GM06990 (cell line): Measurements from ENCODE around the gene MATN3.
A peak's percentile ranks its signal among the peaks of the same experiment; 100 is the strongest.

Source experiments
- DNase-seq: peaks from one replicate; pipeline ENCODE4 v3.0.0-alpha.2; 2011; ENCODE audit not compliant: insufficient read length; ENCODE audit errors: extremely low read depth
- H3K27me3 ChIP-seq: replicated peaks from 2 replicates; pipeline ENCODE4 v1.6.0; 2011; ENCODE audit warnings: low read length; ENCODE audit not compliant: control insufficient read depth, insufficient read depth
- H3K36me3 ChIP-seq: 2 replicates; pipeline ENCODE4 v1.5.1; 2011; ENCODE audit warnings: low read length; ENCODE audit not compliant: control insufficient read depth, insufficient read depth
- H3K4me3 ChIP-seq: replicated peaks from 2 replicates; pipeline ENCODE4 v1.5.1; 2011; ENCODE audit warnings: low read depth, mild to moderate bottlenecking, control low read depth, low read length
- TF ChIP-seq, protein P1 (sequence below): IDR thresholded peaks from 2 replicates; pipeline ENCODE4 v1.5.1; 2011; ENCODE audit warnings: low read length, control low read depth, mild to moderate bottlenecking, inconsistent platforms; ENCODE audit not compliant: insufficient read depth, poor library complexity, severe bottlenecking

The MATN3 gene

DNA sequence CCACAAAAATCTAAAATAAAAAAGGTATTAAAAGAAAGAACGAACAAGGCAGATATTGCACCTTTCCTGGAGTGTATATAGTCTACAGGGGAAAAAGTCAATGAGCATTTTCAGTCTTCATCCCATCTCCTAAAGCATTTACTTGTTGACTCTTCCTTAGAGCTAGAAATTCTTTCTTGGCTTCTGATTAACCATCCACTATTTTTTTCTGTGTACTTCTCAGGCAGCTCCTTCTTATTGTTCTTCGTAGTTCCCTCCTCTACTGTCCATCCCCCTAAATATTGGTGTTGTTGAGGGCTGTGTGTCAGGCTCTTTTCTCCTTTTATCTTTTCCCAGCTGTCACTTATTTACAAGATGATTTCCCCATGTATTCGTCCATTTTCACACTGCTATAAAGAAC, 42.5 kb upstream of the MATN3 start:
- Histone ChIP-seq H3K36me3 (no peaks in the 10 kb centered on the region), H3K4me3 (no peak overlapping the region), H3K27me3 (no peaks in the 10 kb centered on the region)
- DNase-seq, result no peak
- TF ChIP-seq, protein P1, sequence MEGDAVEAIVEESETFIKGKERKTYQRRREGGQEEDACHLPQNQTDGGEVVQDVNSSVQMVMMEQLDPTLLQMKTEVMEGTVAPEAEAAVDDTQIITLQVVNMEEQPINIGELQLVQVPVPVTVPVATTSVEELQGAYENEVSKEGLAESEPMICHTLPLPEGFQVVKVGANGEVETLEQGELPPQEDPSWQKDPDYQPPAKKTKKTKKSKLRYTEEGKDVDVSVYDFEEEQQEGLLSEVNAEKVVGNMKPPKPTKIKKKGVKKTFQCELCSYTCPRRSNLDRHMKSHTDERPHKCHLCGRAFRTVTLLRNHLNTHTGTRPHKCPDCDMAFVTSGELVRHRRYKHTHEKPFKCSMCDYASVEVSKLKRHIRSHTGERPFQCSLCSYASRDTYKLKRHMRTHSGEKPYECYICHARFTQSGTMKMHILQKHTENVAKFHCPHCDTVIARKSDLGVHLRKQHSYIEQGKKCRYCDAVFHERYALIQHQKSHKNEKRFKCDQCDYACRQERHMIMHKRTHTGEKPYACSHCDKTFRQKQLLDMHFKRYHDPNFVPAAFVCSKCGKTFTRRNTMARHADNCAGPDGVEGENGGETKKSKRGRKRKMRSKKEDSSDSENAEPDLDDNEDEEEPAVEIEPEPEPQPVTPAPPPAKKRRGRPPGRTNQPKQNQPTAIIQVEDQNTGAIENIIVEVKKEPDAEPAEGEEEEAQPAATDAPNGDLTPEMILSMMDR, result no peak

DNA sequence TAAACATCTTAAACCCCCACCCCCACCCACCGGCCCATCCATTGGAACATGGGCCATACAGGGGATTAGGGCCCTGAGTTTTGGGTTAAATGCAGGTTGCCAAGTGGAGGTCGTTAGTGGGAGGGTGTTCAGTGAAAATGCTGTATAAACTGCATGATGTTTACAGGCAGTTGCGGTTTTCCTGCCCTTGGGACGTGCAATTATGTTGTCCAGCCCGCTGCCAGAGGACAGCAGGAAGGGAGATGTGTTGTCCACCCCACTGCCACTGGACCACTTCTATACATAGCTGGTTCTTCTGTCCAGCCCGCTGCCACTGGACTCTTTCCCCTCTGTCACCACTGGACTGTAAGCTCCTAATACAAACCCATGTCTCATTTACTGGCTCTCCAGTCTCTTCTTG, 41.7 kb upstream of the MATN3 start:
- DNase-seq, result no peak
- H3K27me3 ChIP-seq, result no peaks in the 10 kb centered on the region
- TF ChIP-seq, protein P1, result no peak
- H3K4me3 ChIP-seq, result no peak overlapping the region
- H3K36me3 ChIP-seq, result no peaks in the 10 kb centered on the region

GRCh38 chr2:20052861-20053281, 40.4 kb upstream of the MATN3 start:
- no peaks in the 10 kb centered on the region for H3K27me3 ChIP-seq
- TF ChIP-seq, protein P1, result no peak
- H3K4me3 ChIP-seq, result peak overlapping the region; percentile 84
- no peak for DNase-seq
- H3K36me3 ChIP-seq, result no peaks in the 10 kb centered on the region

- Histone ChIP-seq H3K4me3 (peak overlapping the region; percentile 84), H3K27me3 (no peaks in the 10 kb centered on the region), H3K36me3 (no peaks in the 10 kb centered on the region)
- TF ChIP-seq, protein P1, result no peak
- DNase-seq, result no peak
Observed at GRCh38 chr2:20052229-20052851, 39.9 kb upstream of the MATN3 start.

GRCh38 chr2:20051532-20052228, 39.2 kb upstream of the MATN3 start, which contains the start of gene LAPTM4A:
Gene LAPTM4A (minus strand): TSS chr2:20051628. CDS start chr2:20051520, 108 bp downstream.
- TF ChIP-seq, protein P1, result no peak
- Histone ChIP-seq H3K27me3 (no peaks in the 10 kb centered on the region), H3K36me3 (no peaks in the 10 kb centered on the region; the same call in 1 of the 2 replicates), H3K4me3 (peak within 1 kb of the TSS; percentile 84)
- DNase-seq, result peak; percentile 96
